HG03432 (cell line): ENCODE measurements around the gene GALNT18.

Experiments used
- ATAC-seq: cut with Tn5 transposase; IDR thresholded peaks from one replicate; pipeline ENCODE4 v1.9.1; 2021; ENCODE audit warnings: mild to moderate bottlenecking, moderate library complexity; ENCODE audit not compliant: unreplicated experiment

GALNT18 gene

GRCh38 chr11:11441516-11441915 is 180.3 kb downstream of the GALNT18 start:
- ATAC-seq = no peak

DNA sequence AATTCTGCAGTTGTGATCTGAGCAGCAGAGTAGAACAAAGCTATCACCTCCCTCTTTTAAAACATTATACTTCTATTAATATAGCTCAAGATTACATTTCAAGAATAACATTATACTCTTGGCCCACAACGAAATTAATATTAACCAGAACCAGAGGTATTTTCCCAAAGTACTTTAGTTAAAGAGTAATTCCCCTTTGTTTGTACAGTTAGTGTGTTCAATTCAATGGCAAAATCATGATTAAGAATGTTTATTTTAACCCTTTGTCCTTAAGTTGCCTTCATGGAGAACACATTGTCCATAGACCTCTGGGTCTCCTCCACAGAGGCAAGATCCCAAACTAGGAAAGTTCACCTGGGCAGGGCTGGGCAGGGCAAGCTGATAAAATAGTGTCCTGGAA is 180.7 kb downstream of the GALNT18 start:
- ATAC-seq = no peak

GRCh38 chr11:11440144-11440543 is 181.7 kb downstream of the GALNT18 start:
- ATAC-seq = no peak

DNA sequence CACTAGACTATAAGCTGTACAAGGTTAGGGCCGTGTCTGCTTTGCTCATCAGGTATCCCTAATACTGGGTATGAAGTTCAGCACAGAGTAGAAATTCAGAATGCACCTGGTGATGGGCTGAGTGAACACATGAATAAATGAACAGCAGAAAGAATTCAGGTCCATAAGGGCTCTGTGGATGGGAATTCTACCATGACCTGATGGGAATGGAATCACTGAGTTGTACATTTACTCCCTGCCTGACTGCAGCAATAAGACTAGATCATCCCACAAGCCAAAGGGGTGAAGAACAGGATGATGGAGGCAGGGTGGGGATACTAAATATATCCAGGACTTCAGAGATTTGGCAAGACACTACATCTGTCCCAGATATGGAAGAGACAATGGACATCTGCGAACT is 182.2 kb downstream of the GALNT18 start:
- no peak for ATAC-seq

DNA sequence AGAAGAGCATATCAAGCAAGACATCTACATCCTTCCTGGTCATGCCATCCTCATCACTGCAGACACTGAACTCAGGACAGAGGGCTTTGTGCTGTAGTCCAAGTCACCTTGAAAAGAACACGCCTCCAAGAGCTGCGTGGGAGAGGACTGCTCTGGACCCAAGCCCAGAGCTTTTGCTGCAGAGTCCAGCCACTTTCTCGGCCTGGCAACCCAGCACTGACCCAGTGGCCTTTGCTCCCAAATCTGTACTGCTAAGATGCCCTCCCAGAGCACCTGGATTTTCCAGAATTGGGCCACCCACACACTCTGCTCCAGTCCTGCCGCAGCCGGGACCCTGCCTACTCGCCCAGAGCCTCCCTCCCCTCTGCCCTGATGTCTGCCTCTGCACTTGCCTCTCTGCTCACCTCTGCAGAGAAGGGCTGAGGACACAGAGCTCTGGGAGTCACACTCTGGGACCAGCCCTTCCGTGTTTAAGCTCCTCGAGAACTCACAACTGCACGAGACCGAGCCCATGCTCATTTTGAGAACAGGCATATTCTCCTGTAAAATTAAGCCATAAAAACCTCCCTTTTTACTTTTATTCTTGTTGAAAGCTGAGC is 185.0 kb downstream of the GALNT18 start:
- ATAC-seq = no peak

DNA sequence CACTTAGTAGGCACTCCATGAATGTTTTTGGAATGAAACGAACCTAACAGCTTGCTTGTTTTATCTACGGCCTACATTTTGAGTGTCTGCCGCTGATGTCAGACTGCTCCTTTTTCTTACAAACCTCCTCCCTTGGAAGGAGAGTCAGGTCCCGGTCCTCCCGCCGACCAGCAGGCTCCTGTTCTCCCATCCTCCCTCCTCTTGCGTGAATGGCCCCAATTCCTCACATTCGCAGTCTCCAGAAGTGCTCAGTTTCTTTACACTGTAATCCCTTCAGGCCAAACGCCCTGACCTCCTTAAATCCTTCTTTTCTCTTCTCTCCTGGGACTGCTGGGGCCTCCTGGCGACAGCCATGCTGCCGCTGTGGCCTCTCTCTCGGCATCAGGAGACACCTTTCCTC is 186.2 kb downstream of the GALNT18 start:
- no peak for ATAC-seq

DNA sequence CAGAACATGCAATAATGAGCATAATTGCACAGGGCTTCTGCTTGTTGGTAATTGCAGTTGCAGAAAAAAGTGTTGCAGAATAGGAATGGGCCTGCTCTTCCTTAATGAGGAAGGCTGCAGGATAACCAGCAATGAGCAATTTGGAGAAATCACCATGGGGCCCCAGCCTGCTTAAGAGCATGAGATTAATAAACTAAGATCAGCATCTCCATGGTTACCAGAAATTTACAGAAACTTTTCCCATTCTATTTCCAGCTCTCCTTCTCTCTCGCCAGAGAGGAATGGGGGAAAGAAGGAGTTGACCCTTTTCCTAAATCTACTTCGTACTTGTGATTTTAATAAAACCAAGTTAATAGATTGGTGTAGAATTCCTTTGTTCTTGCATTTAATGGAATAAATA is 187.8 kb downstream of the GALNT18 start:
- ATAC-seq = no peak

DNA sequence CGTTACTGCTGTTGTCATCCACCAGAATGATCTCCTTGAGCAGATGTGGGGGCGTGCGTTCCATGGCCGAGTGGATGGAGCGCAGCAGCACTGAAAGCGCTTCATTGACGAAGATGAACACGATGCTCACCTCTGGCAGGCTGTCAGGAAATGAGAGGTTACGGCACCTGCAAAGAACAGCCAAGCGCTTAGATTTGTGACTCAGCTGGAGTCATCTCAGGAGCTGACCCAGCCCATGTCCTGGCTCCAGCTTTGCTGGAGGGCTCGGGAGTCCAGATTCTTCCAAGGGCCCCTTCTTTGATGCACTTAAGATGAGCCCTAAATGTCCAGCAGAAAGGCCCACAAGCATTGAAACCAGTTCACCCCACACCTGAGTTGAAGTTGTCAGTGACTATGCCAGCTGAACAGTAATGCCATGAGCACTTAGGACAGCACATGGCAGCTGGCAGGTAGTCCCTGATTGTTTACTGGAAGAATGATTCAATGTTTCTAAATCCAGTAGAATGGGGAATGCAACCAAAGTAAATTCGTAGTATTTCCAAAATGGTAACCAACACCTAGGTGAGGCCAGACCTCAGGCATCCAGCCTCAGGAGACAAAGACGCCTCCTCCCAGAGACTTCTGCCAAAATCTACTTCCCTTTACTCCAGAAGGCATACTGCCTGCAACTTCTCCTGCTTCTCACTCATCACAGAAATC is 189.0 kb downstream of the GALNT18 start:
- ATAC-seq = no peak

DNA sequence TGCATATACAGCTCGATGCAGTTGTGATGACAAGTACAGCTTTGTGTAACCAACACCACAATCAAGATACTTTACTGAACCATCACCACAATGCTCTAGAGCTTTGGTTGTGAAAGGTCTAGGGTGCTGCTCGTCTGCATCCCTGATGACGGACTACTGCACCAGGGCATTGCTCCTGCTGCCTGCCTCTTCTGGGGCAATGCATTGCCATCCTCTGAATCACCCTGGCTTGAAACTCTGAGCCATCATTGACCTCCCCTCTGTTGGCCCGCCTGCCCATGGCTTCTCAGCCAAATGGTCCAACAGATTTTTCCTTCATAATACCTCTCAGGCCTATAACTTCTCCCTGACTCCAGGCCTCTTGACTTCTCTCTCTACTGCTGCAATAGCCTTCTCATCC is 191.4 kb downstream of the GALNT18 start:
- ATAC-seq = no peak

DNA sequence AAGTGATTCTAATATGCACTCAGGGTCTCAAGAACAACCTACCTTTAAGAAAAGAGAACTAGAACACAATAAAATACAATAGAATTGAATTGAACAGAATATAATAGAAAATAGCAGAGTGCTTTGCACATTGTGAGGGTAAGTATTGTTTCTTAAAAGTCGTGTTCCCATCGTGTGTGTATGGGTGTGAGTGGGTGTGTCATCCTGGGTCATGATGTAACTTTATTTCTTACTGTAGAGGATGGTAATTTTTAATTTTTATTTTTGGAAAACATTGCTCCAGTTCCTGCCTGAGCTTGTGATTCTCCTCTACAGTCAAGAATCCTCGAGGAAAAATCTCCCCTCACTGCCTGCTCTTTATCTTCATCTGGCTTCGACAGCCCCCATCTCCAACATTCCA is 193.1 kb downstream of the GALNT18 start:
- no peak for ATAC-seq

DNA sequence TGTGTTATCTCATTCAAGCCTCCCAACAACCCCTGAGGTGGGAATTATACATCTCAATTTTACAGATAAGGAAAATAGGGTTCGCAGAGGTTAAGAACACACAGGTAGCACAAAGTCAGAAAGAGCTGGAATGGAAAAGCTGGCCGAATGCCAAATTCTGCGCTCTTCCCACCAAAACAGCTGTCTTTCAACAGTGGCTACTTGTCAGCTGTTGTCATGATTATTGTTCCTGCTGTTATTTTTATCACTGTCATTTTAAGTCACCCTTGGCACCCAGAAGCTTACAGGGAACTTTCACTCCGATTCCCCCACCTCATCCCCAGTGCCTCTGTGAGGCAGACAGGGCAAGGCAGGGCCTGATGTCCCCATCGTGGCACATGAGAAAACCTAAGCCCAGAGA is 194.3 kb downstream of the GALNT18 start:
- no peak for ATAC-seq

- no peak for ATAC-seq
These were observed 194.7 kb downstream of the GALNT18 start for GRCh38 chr11:11427140-11427539.

DNA sequence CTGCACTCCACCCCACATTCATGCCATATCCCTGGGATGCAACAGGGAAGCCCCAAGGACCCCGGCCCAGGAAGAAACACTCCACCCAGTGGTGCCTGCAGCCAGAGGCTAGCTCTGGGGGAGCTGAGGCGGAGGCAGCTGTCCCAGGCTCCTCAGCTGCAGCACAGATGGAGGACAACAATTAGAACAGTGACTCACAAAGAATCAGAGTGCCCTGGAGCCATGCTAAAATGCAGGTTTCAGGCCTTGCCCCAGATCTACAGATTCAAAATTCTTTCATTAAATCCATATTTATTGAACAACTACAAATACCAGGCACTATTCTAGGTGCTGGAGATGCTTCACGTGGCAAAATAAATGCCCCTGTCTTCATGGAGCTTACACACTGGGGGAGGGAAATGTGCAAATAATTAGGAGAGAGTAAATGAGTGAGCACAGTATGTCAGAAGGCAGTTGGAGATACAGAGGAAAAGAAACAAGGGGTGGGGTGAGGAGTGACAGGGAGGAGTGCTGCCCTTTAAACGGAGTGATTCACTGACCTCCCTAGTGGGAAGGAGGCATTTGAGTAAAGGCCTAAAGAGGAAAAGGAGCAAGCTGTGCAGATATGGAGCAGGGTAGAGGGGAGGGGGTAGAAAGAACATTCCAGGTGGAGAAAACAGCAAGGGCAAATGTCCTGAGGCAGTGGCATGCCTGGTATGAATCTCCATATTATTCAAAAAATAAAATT is 195.4 kb downstream of the GALNT18 start:
- no peak for ATAC-seq

GRCh38 chr11:11425806-11426205 is 196.0 kb downstream of the GALNT18 start:
- ATAC-seq = no peak

GRCh38 chr11:11424688-11425087 is 197.1 kb downstream of the GALNT18 start:
- ATAC-seq = no peak

DNA sequence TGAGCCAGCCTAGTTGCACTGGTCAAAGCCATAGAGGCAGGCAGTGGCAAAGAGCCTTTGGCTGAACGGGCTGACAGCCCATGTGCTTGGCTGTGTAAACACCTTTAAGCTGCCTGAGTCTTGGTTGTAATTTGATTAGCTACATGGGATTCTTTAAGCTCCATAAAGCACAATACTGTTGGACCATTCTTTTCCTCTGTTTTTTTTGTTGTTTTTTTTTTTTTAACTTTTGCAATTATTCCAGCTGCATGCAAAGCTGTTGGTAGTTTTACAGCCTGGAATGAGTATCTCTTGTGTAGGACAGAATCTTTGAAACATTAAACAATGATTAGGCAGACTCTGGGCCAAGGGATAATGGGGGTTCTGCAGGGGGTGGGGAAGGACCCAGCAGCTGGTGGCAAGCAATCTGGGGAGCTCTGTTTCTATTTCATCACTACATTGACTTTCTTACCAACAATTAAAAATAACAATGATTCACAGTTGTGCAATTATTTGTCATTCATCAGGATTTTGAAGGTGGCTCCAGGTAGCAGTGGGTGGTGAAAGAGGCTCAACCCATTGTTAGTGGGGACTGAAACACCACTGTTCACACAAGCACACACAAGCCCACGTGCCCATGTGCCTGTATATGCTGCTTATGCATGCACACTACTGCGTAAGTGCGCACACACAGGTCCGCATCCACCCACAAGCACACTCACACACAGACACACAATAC is 199.2 kb downstream of the GALNT18 start:
- ATAC-seq = no peak

DNA sequence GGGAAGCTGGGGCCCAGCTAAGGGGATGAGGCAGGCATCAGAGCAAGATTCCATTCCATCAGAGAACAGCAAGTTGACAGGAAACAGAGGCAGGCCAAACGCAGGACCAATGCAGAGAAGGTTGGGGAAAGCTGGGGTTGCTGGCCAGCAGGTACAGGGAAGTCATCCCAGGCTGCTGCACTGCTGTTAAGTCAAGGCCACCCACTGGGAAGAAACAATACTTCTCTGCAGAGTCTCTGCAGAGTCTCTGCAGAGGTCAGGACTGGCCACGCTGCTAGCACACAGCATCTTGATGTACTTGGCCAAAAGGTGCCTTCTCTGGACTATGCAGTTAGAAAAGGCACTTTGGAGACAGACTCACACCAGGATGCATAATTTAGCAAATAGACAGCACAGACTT is 200.3 kb downstream of the GALNT18 start:
- no peak for ATAC-seq

DNA sequence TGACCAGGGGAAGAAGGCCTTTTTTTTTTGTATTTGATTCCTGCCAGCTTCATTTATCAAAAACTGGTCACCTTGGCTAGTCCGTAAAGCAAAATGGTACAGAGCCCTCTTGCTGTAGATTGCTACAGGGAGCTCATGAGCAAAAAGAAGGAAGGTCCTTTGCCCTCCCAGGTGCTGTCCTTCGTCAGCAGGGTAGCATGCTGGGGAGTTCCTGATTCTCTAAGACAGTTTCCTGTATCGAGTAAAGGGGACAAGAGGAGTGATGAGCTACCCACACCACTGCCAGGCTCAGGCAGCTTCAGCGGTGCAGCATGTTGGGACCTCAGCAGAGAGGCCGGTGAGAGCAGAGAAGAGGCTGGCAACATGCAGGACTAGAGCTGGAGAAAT is 200.9 kb downstream of the GALNT18 start:
- no peak for ATAC-seq

GRCh38 chr11:11420191-11420898 is 201.5 kb downstream of the GALNT18 start:
- no peak for ATAC-seq

- ATAC-seq = no peak
These were observed 202.1 kb downstream of the GALNT18 start for GRCh38 chr11:11419747-11420146.

GRCh38 chr11:11416917-11417316 is 204.9 kb downstream of the GALNT18 start:
- ATAC-seq = no peak
